ENCODE results near the gene TBC1D8.

The TBC1D8 gene

GRCh38 chr2:101161658-101162057, 10.5 kb upstream of the TBC1D8 start:
- DNase-seq = no peak

DNA sequence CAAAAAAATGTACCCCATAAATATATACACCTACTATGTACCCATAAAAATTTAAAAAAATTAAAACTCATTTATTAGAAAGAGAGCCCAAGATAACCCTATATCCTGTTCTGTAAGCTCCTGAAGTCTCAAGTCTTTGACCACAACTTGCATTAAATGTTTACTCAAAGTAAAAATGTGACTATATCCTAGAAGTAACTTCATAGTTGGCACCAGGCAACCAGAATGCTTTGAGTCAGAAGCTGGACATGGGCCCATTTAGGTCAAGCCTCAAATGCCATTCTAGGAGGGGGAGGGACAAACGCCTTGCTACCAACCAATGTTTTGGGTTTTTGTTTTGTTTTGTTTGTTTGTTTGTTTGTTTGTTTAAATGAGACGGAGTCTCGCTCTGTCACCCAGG, 9.3 kb upstream of the TBC1D8 start:
- no peak for DNase-seq

DNA sequence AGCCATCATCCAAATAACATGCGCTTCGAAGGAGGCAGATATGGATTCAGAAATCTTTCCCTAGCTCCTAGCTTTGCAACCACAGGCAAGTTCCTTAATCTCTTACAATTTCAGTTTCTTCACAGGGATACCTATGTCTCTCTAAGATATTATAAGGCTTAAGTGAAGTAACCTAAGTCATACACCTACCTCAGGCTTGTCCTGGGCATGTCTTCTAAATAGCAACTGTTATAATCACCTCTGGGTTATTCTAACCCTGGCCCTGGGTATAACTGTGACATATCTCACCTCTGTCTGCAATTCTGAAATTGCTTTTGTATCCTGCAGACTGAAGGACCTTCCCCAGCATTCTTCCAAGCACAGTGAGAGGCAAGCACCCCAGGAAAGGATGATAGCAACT, 8.3 kb upstream of the TBC1D8 start:
- no peak for DNase-seq

DNA sequence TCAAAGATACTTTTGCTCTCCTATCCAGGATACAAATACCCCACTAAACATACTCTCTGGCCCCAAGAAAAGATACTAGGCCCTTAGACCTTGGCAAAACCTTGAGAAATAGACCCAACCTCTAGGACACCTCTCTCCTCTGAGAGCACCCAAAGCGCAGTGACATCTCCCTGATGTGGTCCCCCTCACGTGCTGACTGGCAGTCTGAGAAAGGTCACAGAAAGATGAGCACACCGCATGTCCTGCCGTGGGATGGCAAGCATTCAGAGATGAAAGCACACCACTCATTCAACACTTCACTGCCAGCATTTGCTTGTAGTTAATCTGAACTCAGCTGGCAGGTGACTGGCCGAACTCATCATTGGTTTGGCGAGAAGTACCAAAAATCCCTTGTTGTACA, 6.1 kb upstream of the TBC1D8 start:
- DNase-seq = no peak

- no peak for DNase-seq
Observed at GRCh38 chr2:101153787-101154186, 2.6 kb upstream of the TBC1D8 start.

DNA sequence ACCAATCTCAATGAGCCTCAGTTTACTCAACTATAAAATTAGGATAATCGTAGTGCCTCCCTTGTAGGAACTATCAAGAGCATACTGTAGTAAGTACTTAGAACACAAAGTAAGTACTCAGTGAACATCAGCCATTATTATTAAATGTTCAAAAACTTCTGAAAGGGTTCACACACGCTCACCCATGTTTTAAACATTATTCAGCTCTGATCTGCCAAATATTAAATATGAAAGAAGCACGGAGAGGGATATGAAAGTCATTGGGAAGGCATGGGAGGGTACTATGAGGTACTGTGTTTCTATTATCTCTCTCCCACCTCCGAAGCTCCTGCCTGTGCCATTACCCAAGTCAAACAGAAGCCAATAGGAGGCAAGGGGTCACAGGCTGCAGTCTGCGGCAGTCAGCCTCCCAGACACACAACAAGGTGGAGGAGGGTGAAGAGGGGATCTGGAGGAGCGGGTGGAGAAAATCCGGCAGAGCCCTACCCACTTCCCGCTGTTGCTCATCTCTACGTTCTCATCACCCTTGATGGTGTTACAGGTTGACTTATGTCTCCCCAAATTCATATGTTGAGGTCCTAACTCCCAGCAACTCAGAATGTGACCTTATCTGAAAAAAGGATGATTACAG, 2.0 kb upstream of the TBC1D8 start:
- no peak for DNase-seq

- DNase-seq = no peak
Observed at GRCh38 chr2:101152272-101153076, 1.3 kb upstream of the TBC1D8 start.

DNA sequence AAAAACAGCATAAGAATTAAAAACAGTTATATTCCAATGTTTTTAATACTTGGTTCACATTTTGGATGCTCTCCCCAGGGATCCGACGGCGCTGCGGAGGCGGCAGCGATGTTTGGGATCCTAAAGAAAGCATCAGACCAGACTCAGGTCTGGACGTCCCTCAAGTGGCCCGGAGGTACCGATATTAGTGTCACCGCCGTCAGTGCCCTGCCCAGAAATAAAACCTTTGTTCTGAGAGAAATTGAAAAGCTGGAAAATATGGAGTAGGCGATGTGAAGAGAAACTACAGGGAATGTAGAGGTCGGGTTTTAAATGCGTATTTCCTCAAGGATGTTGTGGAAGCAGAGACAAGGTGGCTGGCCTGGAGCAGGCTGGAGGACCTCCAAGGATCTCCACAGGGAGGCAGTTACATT, 683 bp upstream of the TBC1D8 start:
- no peak for DNase-seq

- DNase-seq = no peak
Observed at GRCh38 chr2:101150306-101151145, 656 bp downstream of the TBC1D8 start.

DNA sequence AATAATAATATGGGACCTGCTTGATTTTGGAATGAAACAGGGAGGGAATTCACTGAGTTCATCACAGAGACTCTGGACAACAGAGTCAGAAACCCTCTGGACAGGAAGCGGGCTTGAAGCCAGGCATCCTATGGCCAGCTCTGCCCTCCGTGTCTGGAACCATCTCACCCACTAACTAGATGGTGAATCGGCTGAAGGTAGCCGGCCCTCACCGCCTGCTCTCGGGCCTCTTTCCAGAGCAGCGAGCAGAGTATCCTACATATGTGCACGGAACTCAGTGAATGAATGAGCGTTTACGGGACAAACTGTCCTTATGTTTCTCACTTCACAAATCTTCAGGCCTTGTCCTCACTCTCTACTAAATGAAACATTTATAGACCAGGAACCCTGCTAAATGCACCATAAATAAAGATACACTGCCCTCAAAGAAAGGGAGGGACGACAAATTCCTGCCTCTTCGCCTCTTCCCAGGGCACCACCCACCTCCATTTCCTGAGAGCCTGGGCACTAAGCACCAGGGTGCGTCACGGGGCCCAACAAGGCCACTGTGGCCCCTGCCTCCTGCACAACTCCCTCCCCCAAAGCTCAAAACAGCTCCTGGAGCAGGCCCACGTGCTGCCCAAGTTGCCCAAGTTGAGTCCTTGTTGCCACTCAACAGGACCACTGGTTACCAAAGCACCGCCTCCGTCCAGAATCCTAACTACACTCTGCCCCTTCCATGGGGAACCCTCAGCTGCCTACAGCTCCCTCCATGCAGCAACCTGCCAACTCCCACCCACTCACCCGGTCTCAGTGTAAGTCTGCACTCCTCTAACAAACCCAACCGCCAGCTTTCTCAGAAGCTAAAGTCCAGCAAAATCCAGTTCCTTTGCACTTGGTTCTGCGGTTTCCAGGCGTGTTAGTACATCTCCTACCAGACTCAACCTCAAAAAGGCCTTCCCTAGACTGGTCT, 1.7 kb downstream of the TBC1D8 start:
- DNase-seq = no peak

DNA sequence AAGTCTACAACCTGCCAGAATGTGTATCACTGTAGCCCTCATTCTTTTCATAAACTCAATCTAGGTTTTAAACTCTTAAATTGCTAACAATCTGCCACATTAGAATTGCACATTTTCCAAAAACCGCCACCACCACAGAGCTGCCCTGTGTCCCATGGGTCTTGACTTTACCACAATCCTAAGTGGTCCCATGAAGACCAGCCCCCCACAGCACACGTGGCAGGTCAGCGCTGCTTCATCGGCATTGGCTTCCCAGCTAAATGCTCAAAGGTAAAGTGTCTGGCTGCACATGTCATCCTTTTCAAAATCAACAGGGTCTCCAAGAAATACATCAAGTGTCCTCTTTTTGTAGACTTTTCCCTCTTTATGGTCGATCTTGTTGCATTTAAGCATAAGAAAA, 2.4 kb downstream of the TBC1D8 start:
- no peak for DNase-seq

- no peak for DNase-seq
Observed at GRCh38 chr2:101147971-101148370, 3.2 kb downstream of the TBC1D8 start.

GRCh38 chr2:101147062-101147461, 4.1 kb downstream of the TBC1D8 start:
- no peak for DNase-seq

DNA sequence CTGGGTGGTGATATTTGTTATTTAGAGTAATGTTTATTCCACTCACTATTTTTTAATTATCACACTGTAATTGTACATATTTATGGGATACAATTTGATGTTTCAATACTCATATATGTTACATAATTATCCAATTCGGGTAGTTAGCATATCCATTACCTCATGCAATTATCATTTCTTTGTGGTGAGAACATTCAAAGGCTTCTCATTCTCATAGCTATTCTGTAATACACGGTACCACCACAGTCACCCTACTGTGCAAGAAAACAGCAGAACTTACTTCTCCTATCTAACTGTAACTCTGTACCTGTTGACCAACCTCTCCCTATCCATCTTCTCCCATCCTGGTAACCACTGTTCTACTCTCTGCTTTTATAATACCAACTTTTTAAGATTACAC, 4.6 kb downstream of the TBC1D8 start:
- no peak for DNase-seq

GRCh38 chr2:101145406-101145805, 5.8 kb downstream of the TBC1D8 start:
- DNase-seq = no peak

DNA sequence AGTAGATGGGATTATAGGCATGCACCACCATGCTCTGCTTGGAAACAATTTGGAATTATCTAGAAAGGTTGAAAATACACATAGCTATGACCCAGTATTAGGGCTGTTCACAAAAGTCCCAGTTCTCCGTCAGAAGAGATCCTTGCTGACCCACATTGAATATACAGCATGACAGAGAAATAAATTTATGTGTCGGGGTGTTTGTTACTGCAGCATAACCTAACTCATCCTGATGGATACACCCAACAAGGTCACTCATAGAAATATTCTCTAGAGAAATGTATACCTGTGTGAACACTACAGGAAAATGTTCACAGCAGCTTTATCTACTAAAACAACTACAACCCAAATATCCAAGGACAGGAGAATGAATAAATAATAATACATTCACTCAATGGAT, 9.0 kb downstream of the TBC1D8 start:
- DNase-seq = no peak

- DNase-seq = no peak
Observed at GRCh38 chr2:101140978-101141655, 10.1 kb downstream of the TBC1D8 start.

DNA sequence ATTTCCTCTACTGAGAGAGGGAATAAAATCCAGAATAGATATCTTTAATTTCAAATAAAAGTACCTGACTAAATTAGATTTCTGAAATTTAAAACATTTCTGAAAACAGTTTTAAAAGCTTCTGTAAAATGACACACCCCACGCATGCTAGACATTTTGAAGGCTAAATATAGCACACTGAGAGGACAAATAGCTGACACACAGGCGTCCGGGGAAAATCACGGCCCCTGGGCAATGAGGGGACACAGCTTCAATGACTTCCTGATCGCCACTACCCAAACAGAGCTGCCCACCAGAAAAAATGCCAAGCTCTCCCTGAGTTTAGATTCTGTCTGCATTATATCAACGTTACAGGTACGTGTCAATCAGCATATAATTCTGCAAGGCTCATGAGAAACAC, 10.9 kb downstream of the TBC1D8 start:
- DNase-seq = no peak

GRCh38 chr2:101139495-101139894, 11.7 kb downstream of the TBC1D8 start:
- DNase-seq = no peak

DNA sequence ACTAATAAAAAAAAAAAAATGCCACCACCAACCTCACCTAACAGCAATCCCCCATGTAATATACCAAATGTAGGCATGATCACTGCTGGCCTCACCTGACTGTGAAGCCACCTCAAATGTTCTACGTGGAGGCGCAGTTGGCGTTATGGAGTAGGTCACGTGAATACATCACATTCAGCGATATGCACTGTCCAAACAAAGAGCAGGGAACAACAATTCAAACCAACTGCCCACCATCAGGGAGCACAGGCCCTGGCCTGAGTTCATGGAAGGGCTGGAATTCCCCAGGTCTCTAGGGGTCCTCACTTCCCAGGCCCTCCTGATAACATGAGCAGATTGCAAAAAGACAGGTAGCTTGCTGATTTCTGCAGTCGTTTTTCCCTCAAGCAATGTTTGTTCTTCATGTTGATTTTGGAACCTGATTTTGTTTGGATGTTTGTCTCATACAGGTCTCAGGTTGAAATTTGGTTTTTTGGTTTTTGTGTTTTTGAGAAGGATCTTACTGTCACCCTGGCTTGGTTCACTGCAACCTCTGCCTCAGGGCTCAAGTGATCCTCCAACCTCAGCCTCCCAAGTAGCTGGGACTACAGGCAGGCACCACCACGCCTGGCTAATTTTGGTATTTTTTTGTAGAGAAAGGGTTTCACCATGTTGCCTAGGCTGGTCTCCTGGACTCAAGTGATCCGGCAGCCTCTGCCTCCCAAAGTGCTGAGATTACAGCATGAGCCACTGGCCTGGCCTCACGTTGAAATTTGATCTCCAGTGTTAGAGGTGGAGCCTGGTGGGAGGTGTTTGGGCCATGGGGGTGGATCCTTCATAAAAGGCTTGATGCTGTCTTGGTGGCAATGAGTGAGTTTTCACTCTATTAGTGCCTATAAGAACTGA, 15.5 kb downstream of the TBC1D8 start:
- no peak for DNase-seq
